Measurements from ENCODE around the gene HCK. TPM values are rescaled to one million over a fixed set of nuclear protein-coding genes. Genes with fewer than 3 reads are reported as not detected.
"Not testable (repeated sequence)": the region's sequence is repeated elsewhere in the genome, so short reads cannot be mapped to it uniquely, and the experiment has no call there.

HCK gene
- total RNA-seq, 2 experiments from 2014 or later: not detected

DNA sequence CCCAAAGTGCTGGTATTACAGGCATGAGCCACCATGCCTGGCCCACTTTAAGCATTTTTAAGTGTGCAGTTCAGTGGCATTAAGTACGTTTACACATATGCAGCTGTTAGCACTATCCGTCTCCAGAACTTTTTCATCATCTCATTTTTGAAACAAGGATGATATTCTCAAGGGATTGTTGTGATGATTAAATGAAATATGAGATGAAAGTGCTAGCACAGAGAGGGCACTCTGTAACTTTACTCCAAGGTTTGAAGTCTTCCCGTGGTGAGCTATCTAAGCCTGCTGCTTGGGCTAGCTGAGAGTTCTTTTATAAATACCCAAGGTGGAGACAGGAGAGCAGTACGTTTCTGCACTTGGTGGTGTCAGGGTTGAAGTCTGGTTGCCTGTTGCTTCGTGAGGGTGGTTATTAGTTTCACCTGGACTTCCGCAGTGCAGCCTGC is 64.1 kb downstream of the HCK start:
- peaks cover 17% of the 10 kb centered on the region for H3K36me3 Mint-ChIP-seq
- H3K4me3 Mint-ChIP-seq: no peak overlapping the region
- H3K27me3 Mint-ChIP-seq: no peaks in the 10 kb centered on the region
- no peaks in the 10 kb centered on the region for H3K9me3 Mint-ChIP-seq
- no peak for DNase-seq
- H3K4me1 Mint-ChIP-seq: peaks cover 46% of the 10 kb centered on the region
- H3K27ac Mint-ChIP-seq: no peak overlapping the region

DNA sequence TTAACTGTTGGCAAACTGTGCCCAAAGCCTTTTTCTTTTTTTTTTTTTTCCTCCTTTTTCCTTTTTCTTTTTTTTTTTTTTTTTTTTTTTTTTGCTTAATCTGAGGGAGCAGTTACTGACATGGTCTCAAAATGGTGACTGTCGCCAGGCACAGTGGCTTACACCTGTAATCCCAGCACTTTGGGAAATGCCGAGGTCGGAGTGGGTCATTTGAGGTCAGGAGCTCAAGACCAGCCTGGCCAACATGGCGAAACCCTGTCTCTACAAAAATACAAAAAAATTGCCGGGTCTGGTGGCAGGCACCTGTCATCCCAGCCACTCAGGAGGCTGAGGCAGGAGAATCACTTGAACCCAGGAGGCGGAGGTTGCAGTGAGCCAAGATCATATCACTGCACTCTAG is 64.8 kb downstream of the HCK start:
- peaks cover 12% of the 10 kb centered on the region for H3K36me3 Mint-ChIP-seq
- not testable (repeated sequence) for H3K27me3 Mint-ChIP-seq, H3K9me3 Mint-ChIP-seq

DNA sequence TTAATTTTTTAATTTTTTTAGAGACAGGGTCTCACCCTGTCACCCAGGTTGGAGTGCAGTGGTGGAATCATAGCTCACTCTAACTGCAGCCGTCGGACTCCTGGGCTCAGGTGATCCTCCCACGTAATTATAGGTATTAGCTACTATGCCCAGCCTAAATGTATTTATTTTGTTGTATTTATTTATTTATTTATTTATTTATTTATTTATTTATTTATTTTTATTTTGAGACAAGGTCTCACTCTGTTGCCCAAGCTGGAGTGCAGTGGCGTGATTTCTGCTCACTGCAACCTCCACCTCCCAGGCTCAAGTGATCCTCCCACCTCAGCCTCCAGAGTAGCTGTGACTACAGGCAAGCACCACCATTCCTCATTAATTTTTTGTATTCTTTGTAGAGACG is 66.4 kb downstream of the HCK start:
- not testable (repeated sequence) for H3K9me3 Mint-ChIP-seq, H3K27ac Mint-ChIP-seq, H3K27me3 Mint-ChIP-seq, H3K4me3 Mint-ChIP-seq, DNase-seq
- peaks cover 31% of the 10 kb centered on the region for H3K4me1 Mint-ChIP-seq
- peaks cover 14% of the 10 kb centered on the region for H3K36me3 Mint-ChIP-seq

More for the DNA sequence above, 64.8 kb downstream of the HCK start:
- H3K27ac Mint-ChIP-seq, DNase-seq, H3K4me3 Mint-ChIP-seq: not testable (repeated sequence)
- peaks cover 40% of the 10 kb centered on the region for H3K4me1 Mint-ChIP-seq

DNA sequence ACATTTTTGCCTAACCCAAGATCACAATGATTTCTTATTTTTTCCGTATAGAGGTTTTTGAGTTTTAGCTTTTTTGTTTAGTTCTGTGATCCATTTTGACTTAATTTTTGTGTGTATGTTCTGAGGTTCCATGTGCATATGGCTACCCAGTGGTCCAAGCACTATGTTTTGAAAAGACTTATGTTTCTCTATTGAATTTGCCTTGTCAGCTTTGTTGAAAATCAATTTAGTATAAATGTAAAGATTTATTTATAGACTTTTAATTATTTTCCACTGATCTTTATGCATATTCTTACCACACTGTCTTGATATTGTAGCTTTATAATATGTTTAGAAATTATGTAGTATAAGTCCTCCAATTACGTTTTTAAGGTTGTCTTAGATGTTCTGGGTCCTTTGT is 67.7 kb downstream of the HCK start:
- no peak for DNase-seq
- Mint-ChIP-seq H3K4me3 (no peak overlapping the region), H3K27ac (no peak overlapping the region), H3K4me1 (peaks cover 23% of the 10 kb centered on the region), H3K36me3 (peaks cover 19% of the 10 kb centered on the region), H3K27me3 (no peaks in the 10 kb centered on the region), H3K9me3 (no peaks in the 10 kb centered on the region)

DNA sequence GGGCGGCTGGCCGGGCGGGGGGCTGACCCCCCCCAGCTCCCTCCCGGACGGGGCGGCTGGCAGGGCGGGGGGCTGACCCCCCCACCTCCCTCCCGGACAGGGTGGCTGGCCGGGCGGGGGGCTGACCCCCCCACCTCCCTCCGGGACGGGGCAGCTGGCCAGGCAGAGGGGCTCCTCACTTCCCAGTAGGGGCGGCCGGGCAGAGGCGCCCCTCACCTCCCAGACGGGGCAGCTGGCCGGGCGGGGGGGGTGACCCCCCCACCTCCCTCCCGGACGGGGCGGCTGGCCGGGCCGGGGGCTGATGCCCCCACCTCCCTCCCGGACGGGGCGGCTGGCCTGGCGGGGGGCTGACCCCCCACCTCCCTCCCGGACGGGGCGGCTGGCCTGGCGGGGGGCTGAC is 69.9 kb downstream of the HCK start:
- not testable (repeated sequence) for DNase-seq, H3K27ac Mint-ChIP-seq, H3K9me3 Mint-ChIP-seq, H3K4me3 Mint-ChIP-seq, H3K27me3 Mint-ChIP-seq
- Mint-ChIP-seq H3K4me1 (peaks cover 17% of the 10 kb centered on the region), H3K36me3 (peaks cover 18% of the 10 kb centered on the region)

DNA sequence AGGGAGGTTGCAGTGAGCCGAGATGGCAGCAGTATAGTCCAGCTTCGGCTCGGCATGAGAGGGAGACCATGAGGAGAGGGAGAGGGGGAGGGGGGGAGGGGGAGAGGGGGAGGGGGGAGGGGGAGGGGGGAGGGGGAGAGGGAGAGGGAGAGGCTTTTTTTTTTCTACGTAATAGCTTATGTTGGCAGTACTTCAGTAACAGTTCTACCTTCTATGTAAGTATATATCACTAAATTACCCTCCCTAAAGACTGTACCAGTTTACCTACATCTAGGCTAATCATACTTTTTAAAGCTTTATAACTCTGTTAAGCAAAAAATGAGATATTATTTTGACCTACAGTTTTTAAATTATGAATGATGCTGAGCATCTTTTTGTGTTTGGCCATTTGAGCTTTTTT is 71.0 kb downstream of the HCK start:
- peaks cover 10% of the 10 kb centered on the region for H3K4me1 Mint-ChIP-seq
- H3K27ac Mint-ChIP-seq: no peak overlapping the region
- no peaks in the 10 kb centered on the region for H3K9me3 Mint-ChIP-seq
- H3K4me3 Mint-ChIP-seq: no peak overlapping the region
- DNase-seq: no peak
- no peaks in the 10 kb centered on the region for H3K27me3 Mint-ChIP-seq
- H3K36me3 Mint-ChIP-seq: peaks cover 18% of the 10 kb centered on the region

DNA sequence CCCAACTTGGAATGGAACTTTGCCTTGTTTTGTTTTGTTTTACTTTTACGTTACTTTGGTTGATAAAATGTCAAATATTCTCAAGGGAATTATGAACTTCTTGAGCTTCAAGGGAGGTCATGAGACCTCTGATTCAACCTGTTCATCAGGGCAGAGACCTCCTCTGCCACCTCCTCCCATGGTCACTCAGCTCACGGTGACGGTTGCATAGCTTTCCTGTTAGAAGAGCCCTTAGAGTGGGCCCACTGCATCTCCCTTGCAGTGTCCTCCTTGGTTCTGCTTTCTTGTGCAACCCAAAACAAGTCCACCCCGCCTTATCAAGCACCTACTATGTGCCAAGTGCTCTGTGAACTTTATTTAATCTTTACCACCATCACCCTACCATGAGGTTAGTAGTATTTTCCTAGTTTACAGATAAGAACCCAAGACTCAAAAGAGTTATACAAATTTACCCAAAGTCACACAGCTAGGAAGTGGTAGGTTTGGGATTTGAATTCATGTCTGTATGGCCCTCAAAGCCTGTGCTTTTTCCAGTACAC is 72.9 kb downstream of the HCK start:
- Mint-ChIP-seq H3K27me3 (no peaks in the 10 kb centered on the region), H3K4me1 (peaks cover 9% of the 10 kb centered on the region), H3K9me3 (no peaks in the 10 kb centered on the region), H3K27ac (no peak overlapping the region), H3K36me3 (peaks cover 18% of the 10 kb centered on the region), H3K4me3 (no peak overlapping the region)
- no peak for DNase-seq

DNA sequence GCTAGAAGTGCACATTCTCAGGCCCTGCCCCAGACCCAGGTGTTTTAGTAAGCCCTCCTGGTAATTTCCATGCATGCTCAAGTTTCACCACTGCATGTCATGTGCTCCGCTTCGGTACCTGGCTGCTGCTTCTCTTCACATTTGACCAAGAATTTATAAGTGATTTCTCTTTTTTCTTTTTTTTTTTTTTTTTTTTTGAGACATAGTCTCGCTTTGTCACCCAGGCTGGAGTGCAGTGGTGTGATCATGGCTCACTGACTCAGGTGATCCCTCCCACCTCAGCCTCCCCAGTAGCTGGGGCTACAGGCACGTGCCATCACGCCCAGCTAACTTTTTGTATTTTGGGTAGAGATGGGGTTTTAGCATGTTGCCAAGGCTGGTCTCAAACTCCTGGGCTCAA is 73.5 kb downstream of the HCK start:
- H3K27ac Mint-ChIP-seq: no peak overlapping the region
- no peak overlapping the region for H3K4me3 Mint-ChIP-seq
- no peaks in the 10 kb centered on the region for H3K27me3 Mint-ChIP-seq
- DNase-seq: no peak
- peaks cover 20% of the 10 kb centered on the region for H3K36me3 Mint-ChIP-seq
- H3K9me3 Mint-ChIP-seq: no peaks in the 10 kb centered on the region
- peaks cover 12% of the 10 kb centered on the region for H3K4me1 Mint-ChIP-seq

DNA sequence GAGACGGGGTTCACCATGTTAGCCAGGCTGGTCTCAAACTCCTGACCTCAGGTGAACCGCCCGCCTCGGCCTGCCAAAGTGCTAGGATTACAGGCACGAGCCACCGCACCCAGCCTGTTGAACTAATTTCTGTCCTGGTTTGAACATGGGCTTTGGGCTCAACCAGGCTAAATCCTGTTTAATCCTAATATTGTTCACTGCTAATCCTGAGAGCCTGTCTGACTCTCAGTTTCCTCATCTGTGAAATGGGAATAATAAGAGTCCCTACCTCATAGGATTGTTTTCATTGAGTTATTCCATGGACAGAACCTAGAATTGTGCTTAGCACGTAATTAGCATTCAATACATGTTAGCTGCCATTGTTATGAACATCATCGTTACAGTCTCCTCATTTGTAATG is 74.9 kb downstream of the HCK start:
- peaks cover 23% of the 10 kb centered on the region for H3K36me3 Mint-ChIP-seq
- H3K9me3 Mint-ChIP-seq: no peaks in the 10 kb centered on the region
- H3K4me3 Mint-ChIP-seq: no peak overlapping the region
- H3K27me3 Mint-ChIP-seq: no peaks in the 10 kb centered on the region
- H3K27ac Mint-ChIP-seq: no peak overlapping the region
- H3K4me1 Mint-ChIP-seq: peaks cover 12% of the 10 kb centered on the region
- DNase-seq: no peak

DNA sequence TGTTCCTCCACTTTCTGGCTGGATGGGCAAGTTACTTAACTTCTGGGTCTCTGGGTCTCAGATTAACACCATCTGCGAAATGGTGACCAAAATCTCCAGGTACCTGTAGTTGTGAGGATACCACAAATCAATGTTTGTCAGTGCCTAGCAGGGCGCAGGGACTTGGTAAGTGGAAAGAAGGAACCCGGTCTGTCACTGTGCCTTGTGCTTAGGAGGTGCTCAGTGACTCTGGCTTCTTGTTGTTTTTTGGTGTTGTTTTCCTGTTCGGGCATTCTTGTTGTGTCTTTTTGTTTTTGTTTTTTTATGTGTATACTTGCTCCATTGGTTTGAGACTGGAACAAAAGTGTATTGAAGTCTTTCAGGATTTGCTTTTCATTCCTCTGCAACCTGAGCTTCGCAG is 75.3 kb downstream of the HCK start:
- no peak for DNase-seq
- Mint-ChIP-seq H3K9me3 (no peaks in the 10 kb centered on the region), H3K27me3 (no peaks in the 10 kb centered on the region), H3K4me3 (no peak overlapping the region), H3K36me3 (peaks cover 24% of the 10 kb centered on the region), H3K27ac (no peak overlapping the region), H3K4me1 (peaks cover 14% of the 10 kb centered on the region)

DNA sequence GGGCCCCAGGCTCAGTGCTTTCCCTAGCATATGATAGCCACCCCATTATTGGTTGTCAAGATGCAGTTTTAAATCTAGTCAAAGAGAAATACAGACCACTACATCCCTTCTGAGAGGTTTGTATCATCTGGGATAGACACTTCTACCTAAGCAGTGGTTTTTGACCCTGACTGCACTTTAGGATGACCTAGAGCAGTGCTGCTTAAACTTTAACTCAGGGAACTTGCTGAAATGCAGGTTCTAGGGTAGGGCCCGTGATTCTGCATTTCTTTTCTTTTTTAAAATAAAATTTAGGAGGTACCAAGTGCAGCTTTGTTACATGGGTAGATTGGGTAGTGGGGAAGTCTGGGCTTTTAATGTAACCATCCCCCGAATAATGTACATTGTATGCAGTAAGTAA is 76.1 kb downstream of the HCK start:
- DNase-seq: no peak
- Mint-ChIP-seq H3K9me3 (no peaks in the 10 kb centered on the region), H3K27me3 (no peaks in the 10 kb centered on the region), H3K4me1 (peaks cover 21% of the 10 kb centered on the region), H3K27ac (no peak overlapping the region), H3K4me3 (no peak overlapping the region), H3K36me3 (peaks cover 21% of the 10 kb centered on the region)

DNA sequence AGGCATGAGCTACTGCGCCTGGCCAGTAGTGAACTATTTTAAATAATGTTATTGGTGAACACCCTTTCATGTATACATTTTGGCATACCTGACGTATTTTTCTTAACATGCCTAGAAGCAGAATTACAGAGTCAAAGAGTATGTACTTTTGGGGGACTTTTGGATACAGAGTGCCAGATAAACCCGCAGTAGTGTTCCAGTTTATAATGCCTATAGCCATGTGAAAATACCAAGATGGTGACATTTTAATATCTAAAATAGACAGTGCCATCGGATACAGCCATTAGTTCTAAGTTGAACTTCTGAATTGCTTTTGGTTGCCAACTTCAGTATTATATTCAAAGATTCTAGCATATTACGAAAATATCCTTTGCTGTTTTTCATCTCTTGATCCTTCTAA is 77.8 kb downstream of the HCK start:
- Mint-ChIP-seq H3K27me3 (no peaks in the 10 kb centered on the region), H3K9me3 (no peaks in the 10 kb centered on the region), H3K4me3 (no peak overlapping the region), H3K27ac (no peak overlapping the region), H3K4me1 (peaks cover 21% of the 10 kb centered on the region), H3K36me3 (peaks cover 18% of the 10 kb centered on the region)
- DNase-seq: no peak

DNA sequence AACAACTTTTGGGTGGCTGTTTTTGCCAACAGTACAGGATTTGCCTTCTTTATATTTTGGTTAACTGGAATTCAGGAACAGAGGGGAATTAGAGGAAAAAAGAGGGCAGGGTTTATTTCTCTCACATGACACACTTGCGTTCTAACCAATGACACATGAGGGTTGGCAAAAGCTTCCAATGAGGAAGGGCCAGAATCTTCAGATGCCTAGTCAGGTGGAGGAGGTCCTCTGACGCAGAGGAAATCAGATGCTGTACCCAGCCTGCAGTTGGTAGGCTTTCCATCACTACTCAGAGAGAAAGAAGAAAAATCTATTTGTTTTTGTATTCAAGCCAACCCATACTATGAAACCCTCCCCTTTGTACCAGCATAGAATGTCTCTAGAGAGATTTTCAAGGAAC is 78.3 kb downstream of the HCK start:
- H3K27ac Mint-ChIP-seq: no peak overlapping the region
- H3K4me3 Mint-ChIP-seq: no peak overlapping the region
- peaks cover 19% of the 10 kb centered on the region for H3K36me3 Mint-ChIP-seq
- no peaks in the 10 kb centered on the region for H3K9me3 Mint-ChIP-seq
- H3K4me1 Mint-ChIP-seq: peaks cover 18% of the 10 kb centered on the region
- no peak for DNase-seq
- H3K27me3 Mint-ChIP-seq: no peaks in the 10 kb centered on the region

DNA sequence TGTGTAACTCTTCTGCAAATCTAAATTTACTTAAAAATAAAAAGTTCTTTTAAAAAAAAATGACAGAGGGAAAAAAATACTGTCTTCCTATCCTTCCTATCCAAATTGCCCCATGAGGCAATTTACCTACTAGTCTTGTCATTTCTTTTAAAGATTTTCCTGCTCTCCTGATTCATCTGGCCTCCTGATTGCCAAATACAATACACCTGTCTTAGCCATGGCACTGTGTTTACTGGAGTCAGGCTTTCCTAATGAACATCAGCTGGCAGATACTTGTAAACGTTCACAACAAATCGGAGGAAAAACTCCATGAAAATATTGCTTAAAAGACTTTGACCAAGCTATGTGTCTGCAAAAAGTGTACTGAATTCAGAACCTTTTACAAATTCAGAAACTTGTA is 78.9 kb downstream of the HCK start:
- no peaks in the 10 kb centered on the region for H3K9me3 Mint-ChIP-seq
- no peak overlapping the region for H3K27ac Mint-ChIP-seq
- DNase-seq: no peak
- peaks cover 20% of the 10 kb centered on the region for H3K36me3 Mint-ChIP-seq
- peaks cover 17% of the 10 kb centered on the region for H3K4me1 Mint-ChIP-seq
- no peak overlapping the region for H3K4me3 Mint-ChIP-seq
- H3K27me3 Mint-ChIP-seq: no peaks in the 10 kb centered on the region

DNA sequence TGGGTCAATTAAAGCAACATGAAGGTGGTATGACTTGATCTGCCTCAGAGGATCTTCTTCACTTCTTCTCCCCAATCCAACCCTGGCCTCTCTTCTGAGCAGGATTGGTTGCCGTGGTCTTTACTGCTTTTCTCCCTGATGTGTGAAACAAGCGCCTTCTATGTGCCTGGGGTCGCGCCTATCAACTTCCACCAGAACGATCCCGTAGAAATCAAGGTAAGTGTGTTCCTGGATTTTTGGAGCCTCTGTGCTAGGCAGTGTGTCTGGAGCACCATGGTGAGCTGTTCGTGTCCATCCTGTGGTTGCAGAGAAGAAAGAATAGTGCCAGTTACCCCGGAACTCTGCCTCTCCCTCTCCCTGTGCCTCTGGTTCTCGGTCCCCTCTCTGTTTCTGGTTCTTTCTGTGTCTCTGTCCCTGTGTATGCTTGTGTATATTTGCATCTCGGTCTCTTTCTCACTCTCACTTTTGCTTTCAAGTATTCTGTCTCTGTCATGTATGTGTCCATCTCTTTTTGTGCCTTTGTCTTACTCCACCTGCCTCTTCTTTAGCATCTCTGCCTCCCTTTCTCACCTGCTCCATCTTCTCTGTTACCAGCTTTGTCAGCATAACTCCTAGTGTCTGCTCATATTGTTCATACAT is 81.0 kb downstream of the HCK start:
- Mint-ChIP-seq H3K4me1 (peaks cover 16% of the 10 kb centered on the region), H3K9me3 (no peaks in the 10 kb centered on the region), H3K36me3 (peaks cover 21% of the 10 kb centered on the region), H3K27ac (no peak overlapping the region), H3K27me3 (no peaks in the 10 kb centered on the region), H3K4me3 (no peak overlapping the region)
- DNase-seq: no peak

DNA sequence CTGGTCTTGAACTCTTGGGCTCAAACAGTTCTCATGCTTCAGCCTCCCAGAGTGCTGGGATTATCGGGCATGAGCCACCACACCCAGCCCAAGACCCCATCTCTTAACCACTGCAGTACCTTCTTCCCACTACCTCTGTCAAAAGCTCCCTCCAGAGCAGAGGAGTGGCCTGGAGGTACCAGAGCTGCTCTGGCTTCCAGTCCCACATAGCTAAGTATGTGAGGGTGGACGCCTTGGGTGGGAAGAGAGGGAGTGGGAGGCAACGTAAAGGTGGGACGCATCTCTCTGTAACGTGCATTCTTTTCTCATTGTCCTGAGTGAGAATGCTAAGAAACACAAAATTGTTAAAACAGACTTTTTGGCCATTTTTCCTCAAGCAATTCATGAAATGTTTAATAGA is 82.0 kb downstream of the HCK start:
- Mint-ChIP-seq H3K4me3 (no peak overlapping the region), H3K27ac (no peak overlapping the region), H3K4me1 (peaks cover 16% of the 10 kb centered on the region), H3K9me3 (no peaks in the 10 kb centered on the region), H3K27me3 (no peaks in the 10 kb centered on the region), H3K36me3 (peaks cover 21% of the 10 kb centered on the region)
- DNase-seq: no peak

Data from activated naive CD8-positive, alpha-beta T cell treated with anti-CD3 and anti-CD28 coated beads for 36 hours (primary cell).